ENCODE measurements around the gene MMADHC. TPM values are rescaled to one million over a fixed set of nuclear protein-coding genes. Genes with fewer than 3 reads are reported as not detected.

MMADHC gene
- total and polyA plus RNA-seq, 9 of the 15 experiments (the other 6 are each of a cell fraction or from before 2014, with no cell fraction given): 187 to 850 (median 271) TPM

DNA sequence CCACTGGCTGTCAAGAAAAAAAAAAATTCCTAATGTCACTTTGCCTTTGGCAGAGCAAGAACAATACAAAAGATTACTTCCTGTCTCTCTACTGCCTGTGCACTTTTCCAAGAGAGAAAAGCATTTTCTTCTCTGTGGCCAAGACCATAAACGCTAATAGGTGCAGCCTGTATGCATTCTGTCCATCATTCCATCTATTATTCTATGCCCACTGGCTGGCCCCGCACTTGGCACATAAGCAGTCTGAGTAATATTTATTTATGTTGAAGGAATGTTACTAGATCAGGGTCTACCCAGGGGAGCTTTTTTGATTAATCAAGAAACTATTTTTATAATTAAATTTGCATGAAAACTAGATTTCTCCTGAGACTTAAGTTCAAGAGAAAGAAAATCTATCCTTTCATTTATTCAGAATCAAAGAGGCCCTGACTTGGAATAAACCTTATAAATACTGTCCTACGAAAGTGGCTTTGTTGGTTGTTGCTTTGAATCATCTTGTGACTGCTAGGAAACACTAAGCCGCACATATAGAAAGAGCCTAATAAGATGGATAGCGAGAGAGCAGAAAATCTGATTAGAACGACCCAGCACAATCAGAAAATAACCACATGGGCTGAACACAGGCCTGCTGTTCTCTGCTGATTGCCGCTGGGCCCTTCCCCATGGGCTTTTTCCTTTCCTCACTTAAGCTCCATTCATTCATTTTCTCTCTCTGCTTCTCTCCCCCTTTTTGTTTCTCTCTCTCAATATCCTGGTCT is 59.4 kb downstream of the MMADHC start:
- ChIA-PET CTCF (ENCODE audit: low intra/inter-chr PET ratio) (interaction anchor here (0.6 kb wide), 1 partner anchor 217 kb away, joined by 3 read pairs; no protein-coding TSS in a partner anchor), POLR2A (no interaction called here)
- WGBS (ENCODE audit: insufficient coverage, low coverage, missing lambda C conversion rate): 1% methylated on average over 7 of the region's 7 CpGs
- FAIRE-seq (no peak), DNase-seq (ENCODE audit: extremely low read depth in 1 of 4, low spot score in 3 of 4) (no peak), ATAC-seq (no peak)
- Histone ChIP-seq H3K36me3 (ENCODE audit: control insufficient read depth, insufficient read depth, low read length) (no peaks in the 10 kb centered on the region), H3K9me1 (ENCODE audit: control insufficient read depth, insufficient read depth, low read length) (no peaks in the 10 kb centered on the region), H3K9ac (ENCODE audit: insufficient read depth in 1 of 2, low read depth in 2 of 2, low read length in 2 of 2) (no peak overlapping the region), H3K4me3 (no peak overlapping the region), H3K79me2 (ENCODE audit: control insufficient read depth, insufficient read depth, low read length) (no peaks in the 10 kb centered on the region), H3K4me2 (ENCODE audit: insufficient read depth, low read length) (no peak overlapping the region), H3K27ac (ENCODE audit: extremely low read depth, low read depth, low read length) (no peak overlapping the region), H4K20me1 (replicated peaks; ENCODE audit: control insufficient read depth, insufficient read depth, low read length) (no peaks in the 10 kb centered on the region), H3K9me3 (replicated peaks; ENCODE audit: control insufficient read depth, insufficient read depth, low read depth, low read length) (no peaks in the 10 kb centered on the region), H3K4me1 (replicated peaks in 1 of 2; ENCODE audit: control insufficient read depth in 2 of 2, insufficient read depth in 2 of 2, low read length in 2 of 2) (no peaks in the 10 kb centered on the region), H3K27me3 (ENCODE audit: control insufficient read depth in 2 of 2, insufficient read depth in 2 of 2, low read length in 2 of 2) (0 out of 5 replicates have a peak, but pooled peaks cover 0 to 4% of the 10 kb centered on the region in 2 experiments), H2AFZ (ENCODE audit: low read depth, low read length) (no peak overlapping the region)
- in situ Hi-C loops (cut with MboI) (no loop called here), intact Hi-C loops (cut with micrococcal nuclease) (no loop called here)
- no TSS peak for BruUV-seq (replicated peaks)
- TF ChIP-seq, protein P1, sequence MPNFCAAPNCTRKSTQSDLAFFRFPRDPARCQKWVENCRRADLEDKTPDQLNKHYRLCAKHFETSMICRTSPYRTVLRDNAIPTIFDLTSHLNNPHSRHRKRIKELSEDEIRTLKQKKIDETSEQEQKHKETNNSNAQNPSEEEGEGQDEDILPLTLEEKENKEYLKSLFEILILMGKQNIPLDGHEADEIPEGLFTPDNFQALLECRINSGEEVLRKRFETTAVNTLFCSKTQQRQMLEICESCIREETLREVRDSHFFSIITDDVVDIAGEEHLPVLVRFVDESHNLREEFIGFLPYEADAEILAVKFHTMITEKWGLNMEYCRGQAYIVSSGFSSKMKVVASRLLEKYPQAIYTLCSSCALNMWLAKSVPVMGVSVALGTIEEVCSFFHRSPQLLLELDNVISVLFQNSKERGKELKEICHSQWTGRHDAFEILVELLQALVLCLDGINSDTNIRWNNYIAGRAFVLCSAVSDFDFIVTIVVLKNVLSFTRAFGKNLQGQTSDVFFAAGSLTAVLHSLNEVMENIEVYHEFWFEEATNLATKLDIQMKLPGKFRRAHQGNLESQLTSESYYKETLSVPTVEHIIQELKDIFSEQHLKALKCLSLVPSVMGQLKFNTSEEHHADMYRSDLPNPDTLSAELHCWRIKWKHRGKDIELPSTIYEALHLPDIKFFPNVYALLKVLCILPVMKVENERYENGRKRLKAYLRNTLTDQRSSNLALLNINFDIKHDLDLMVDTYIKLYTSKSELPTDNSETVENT (CRISPR knock-in tag; IDR thresholded peaks at IDR 0.05): no peak
- no peak for TF ChIP-seq JUN (IDR thresholded peaks at IDR 0.05; ENCODE audit: borderline replicate concordance, low read depth, low read length)
- no peak for TF ChIP-seq JUN (CRISPR knock-in tag; IDR thresholded peaks at IDR 0.05; ENCODE audit: borderline replicate concordance)
- TF ChIP-seq U2AF2 (optimal IDR thresholded peaks at IDR 0.05; ENCODE audit: low read depth, low read length): no peak
- TF ChIP-seq PYGO2 (tag; IDR thresholded peaks at IDR 0.05): no peak
- no peak for TF ChIP-seq ZNF785 (CRISPR knock-in tag; IDR thresholded peaks at IDR 0.05)
- TF ChIP-seq, protein P2, sequence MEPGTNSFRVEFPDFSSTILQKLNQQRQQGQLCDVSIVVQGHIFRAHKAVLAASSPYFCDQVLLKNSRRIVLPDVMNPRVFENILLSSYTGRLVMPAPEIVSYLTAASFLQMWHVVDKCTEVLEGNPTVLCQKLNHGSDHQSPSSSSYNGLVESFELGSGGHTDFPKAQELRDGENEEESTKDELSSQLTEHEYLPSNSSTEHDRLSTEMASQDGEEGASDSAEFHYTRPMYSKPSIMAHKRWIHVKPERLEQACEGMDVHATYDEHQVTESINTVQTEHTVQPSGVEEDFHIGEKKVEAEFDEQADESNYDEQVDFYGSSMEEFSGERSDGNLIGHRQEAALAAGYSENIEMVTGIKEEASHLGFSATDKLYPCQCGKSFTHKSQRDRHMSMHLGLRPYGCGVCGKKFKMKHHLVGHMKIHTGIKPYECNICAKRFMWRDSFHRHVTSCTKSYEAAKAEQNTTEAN (CRISPR knock-in tag; IDR thresholded peaks at IDR 0.05): no peak
- TF ChIP-seq ZNF583 (CRISPR knock-in tag; IDR thresholded peaks at IDR 0.05): no peak
- no peak for TF ChIP-seq RBM22 (IDR thresholded peaks at IDR 0.05; ENCODE audit: low read depth, low read length, poor library complexity, severe bottlenecking)
- TF ChIP-seq HIVEP1 (CRISPR knock-in tag; IDR thresholded peaks at IDR 0.05): no peak
- no peak for TF ChIP-seq NR3C1 (CRISPR knock-in tag; IDR thresholded peaks at IDR 0.05)
- TF ChIP-seq, protein P3, sequence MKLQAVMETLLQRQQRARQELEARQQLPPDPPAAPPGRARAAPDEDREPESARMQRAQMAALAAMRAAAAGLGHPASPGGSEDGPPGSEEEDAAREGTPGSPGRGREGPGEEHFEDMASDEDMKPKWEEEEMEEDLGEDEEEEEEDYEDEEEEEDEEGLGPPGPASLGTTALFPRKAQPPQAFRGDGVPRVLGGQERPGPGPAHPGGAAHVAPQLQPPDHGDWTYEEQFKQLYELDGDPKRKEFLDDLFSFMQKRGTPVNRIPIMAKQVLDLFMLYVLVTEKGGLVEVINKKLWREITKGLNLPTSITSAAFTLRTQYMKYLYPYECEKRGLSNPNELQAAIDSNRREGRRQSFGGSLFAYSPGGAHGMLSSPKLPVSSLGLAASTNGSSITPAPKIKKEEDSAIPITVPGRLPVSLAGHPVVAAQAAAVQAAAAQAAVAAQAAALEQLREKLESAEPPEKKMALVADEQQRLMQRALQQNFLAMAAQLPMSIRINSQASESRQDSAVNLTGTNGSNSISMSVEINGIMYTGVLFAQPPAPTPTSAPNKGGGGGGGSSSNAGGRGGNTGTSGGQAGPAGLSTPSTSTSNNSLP (IDR thresholded peaks at IDR 0.05; ENCODE audit: borderline replicate concordance, low read depth, low read length): no peak
- no peak for TF ChIP-seq SNRNP70 (optimal IDR thresholded peaks at IDR 0.05; ENCODE audit: low read depth, low read length)
- no peak for TF ChIP-seq ZNF76 (CRISPR knock-in tag; IDR thresholded peaks at IDR 0.05; ENCODE audit: borderline replicate concordance)
- no peak for TF ChIP-seq RBM14 (IDR thresholded peaks at IDR 0.05; ENCODE audit: borderline replicate concordance, insufficient read depth, low read depth, low read length)
- TF ChIP-seq NR2C2 (CRISPR knock-in tag; IDR thresholded peaks at IDR 0.05): no peak
- no peak for TF ChIP-seq NR2C2 (tag; IDR thresholded peaks at IDR 0.05)
- TF ChIP-seq NEUROD1 (IDR thresholded peaks at IDR 0.05; ENCODE audit: borderline replicate concordance, low read depth, low read length, partially characterized antibody): no peak

All from K562 (cell line).